HG02884 (cell line): ENCODE measurements around the gene KIAA0825.
"Not testable (repeated sequence)": the region's sequence is repeated elsewhere in the genome, so short reads cannot be mapped to it uniquely, and the experiment has no call there.

Experiments used
- ATAC-seq: cut with Tn5 transposase; IDR thresholded peaks from one replicate; pipeline ENCODE4 v1.9.1; 2021; ENCODE audit warnings: mild to moderate bottlenecking, moderate library complexity; ENCODE audit not compliant: unreplicated experiment

Gene KIAA0825

GRCh38 chr5:94130077-94130476 lies 488.3 kb downstream of the KIAA0825 start:
- ATAC-seq, result no peak

GRCh38 chr5:94125107-94125506 lies 493.3 kb downstream of the KIAA0825 start:
- ATAC-seq, result no peak

- not testable (repeated sequence) for ATAC-seq
Measured at GRCh38 chr5:94116317-94116716, 502.1 kb downstream of the KIAA0825 start.

- ATAC-seq, result no peak
Measured at GRCh38 chr5:94113087-94113486, 505.3 kb downstream of the KIAA0825 start.

GRCh38 chr5:94111209-94112004 lies 507.0 kb downstream of the KIAA0825 start:
- peak; percentile 99 for ATAC-seq

GRCh38 chr5:94103514-94104245 lies 514.7 kb downstream of the KIAA0825 start:
- no peak for ATAC-seq
